Spleen (tissue), 11 donors: ENCODE measurements around the gene MELTF. TPM values are rescaled to one million over a fixed set of nuclear protein-coding genes. Genes with fewer than 3 reads are reported as not detected.
A peak's percentile ranks its signal among the peaks of the same experiment; 100 is the strongest.

ENCODE experiments used
- DNase-seq: peaks from one replicate; pipeline ENCODE4 v3.0.0-alpha.2; 2020
- H3K27ac ChIP-seq, 8 donors: fragments of 200-600 bp; sonication (generic) in 7 of 8; 1 replicate in 4 of 8; 2 replicates in 4 of 8; pipeline versions ENCODE4 v1.5.0 to v1.8.0; 2016 to 2021; ENCODE audit warnings: inconsistent platforms in 4 of 8, mild to moderate bottlenecking in 4 of 8, moderate library complexity in 1 of 8
- H3K27me3 ChIP-seq, 7 donors: fragments of 200-600 bp; sonication (generic) in 6 of 7; replicated peaks in 1 of 7; 1 replicate in 4 of 7; 2 replicates in 3 of 7; pipeline versions ENCODE4 v1.5.0 to v1.8.0; 2016 to 2021; ENCODE audit warnings: inconsistent platforms in 3 of 7, mild to moderate bottlenecking in 1 of 7
- H3K36me3 ChIP-seq, 6 donors: fragments of 200-600 bp; sonication (generic) in 5 of 6; 1 replicate in 4 of 6; 2 replicates in 2 of 6; pipeline versions ENCODE4 v1.5.0 to v1.8.0; 2016 to 2021; ENCODE audit warnings: inconsistent platforms in 2 of 6
- H3K4me1 ChIP-seq, 6 donors: fragments of 200-600 bp; sonication (generic) in 5 of 6; 1 replicate in 3 of 6; 2 replicates in 3 of 6; pipeline versions ENCODE4 v1.5.0 to v1.8.0; 2016 to 2021; ENCODE audit warnings: inconsistent platforms in 3 of 6
- H3K4me3 ChIP-seq, 8 donors: fragments of 200-600 bp; sonication (generic) in 7 of 8; 1 replicate in 4 of 8; 2 replicates in 4 of 8; pipeline versions ENCODE4 v1.5.0 to v1.8.0; 2016 to 2021; ENCODE audit warnings: inconsistent platforms in 4 of 8, mild to moderate bottlenecking in 4 of 8, moderate library complexity in 2 of 8
- H3K9me3 ChIP-seq, 8 donors: fragments of 200-600 bp; sonication (generic) in 7 of 8; 1 replicate in 4 of 8; 2 replicates in 4 of 8; pipeline versions ENCODE4 v1.5.0 to v1.8.0; 2016 to 2021; ENCODE audit warnings: inconsistent platforms in 4 of 8
- POLR2A ChIP-seq, 3 donors: fragments of 450-650 bp; IDR thresholded peaks; one replicate each; pipeline ENCODE4 v1.5.1; 2017; ENCODE audit warnings: antibody characterized with exemption in 3 of 3, mild to moderate bottlenecking in 1 of 3
- POLR2AphosphoS5 ChIP-seq, 3 donors: sonication (generic); formaldehyde crosslinking; IDR thresholded peaks; one replicate each; pipeline ENCODE4 v1.5.1; 2017; ENCODE audit warnings: antibody characterized with exemption in 3 of 3
- WGBS, 5 donors: extraction: QIAGEN DNeasy Blood & Tissue Kit in 3 of 5; methylation state at CpG; one replicate each; pipeline versions ENCODE4 v1.1.5 to v1.1.7; 2013 to 2018; 5-methylcytosine and 5-hydroxymethylcytosine counted together
- intact Hi-C: fragments of 100-400 bp; cut with DNase I; formaldehyde crosslinking; loops from one replicate; pipeline ENCODE4 v1.15.0; 2023; ENCODE audit warnings: low total_unique reads
- polyA plus RNA-seq, 3 donors: library from polyadenylated mRNA; stranded (reverse); fragments of 200-250 nt; gene quantifications; one replicate each; pipeline ENCODE4 v1.2.1, GENCODE V29; 2013
- total RNA-seq, 7 donors: library from RNA; depleted of rRNA in 3 of 7; stranded (reverse); fragments of >200 nt in 3 of 7; fragmentation: NEBNext Ultra II Directional in 4 of 7; extraction: Animal tissue kit (Norgen Biotek cat#: 25700) in 4 of 7; gene quantifications; one replicate each; pipeline versions ENCODE4 v1.1.0 to v1.2.1, GENCODE V29; 2016 to 2021
- TF ChIP-seq, protein P1 (sequence below), 11 experiments: fragments of 200-600 bp in 7 of 11; fragments of 450-650 bp in 4 of 11; sonication (generic) in 4 of 11; IDR thresholded peaks in 8 of 11; conservative IDR thresholded peaks in 3 of 11; 1 replicate in 7 of 11; 2 replicates in 4 of 11; pipeline versions ENCODE4 v1.4.0 to v1.8.0; 2016 to 2021; ENCODE audit warnings: antibody characterized with exemption in 11 of 11, inconsistent platforms in 4 of 11, mild to moderate bottlenecking in 1 of 11
- donor health status: healthy with polysubstance abuse.
- donor health status: DM: no; HTN: no; CAD: no; lungs with moderate emphysema.
- donor health status: DM: no; HTN: no; CAD: no.
- donor health status: Bipolar disorder and iron deficiency.
- donor health status: healthy.
- donor health status: DM: no; HTN: no; CAD: no.
- donor health status: DM: yes; HTN: yes; CAD: no.

The MELTF gene
- total and polyA plus RNA-seq, 10 donors: 0.41 to 3.9 (median 1.4) TPM

DNA sequence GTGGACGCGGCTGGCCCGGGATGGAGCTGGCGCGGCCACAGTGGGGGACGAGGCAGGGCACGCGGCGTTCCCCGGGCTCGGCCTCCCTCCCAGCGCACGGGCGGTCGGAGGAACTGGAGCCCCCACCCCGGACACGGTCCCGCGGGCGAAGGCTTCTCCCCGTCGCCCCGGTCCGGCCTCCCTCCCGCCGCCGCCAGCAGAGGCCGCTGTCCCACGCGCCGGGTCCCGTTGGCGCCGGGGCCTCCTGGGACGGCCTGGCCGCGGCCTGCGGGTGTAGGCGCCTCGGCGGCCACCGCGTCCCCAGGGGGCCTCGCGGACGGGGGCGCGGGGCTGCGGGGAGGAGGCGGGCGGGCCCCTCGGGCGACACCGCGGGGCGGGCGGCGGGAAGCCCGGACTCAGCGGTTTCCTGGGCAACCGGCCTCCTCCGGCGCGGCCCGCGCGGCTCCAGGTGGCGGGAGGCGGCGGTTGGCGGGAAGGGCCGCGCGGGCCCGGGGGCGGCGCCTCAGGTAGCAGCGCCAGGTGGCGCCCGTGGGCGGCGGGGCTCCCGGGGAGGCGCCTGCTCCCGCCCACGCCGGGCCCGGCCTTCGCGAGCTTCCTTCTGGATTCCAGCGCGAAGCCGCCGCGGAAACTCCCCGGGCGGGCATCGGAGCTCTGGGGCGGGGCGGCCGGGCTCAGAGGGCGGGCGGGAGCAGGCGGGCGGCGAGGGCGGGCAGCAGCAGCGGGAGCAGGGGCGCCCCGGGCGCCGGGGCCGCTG lies 26.7 kb downstream of the MELTF start:
- peaks cover 0 to 16% (median 0%) of the 10 kb centered on the region in 7 donors for H3K27me3 ChIP-seq
- TF ChIP-seq, protein P1, sequence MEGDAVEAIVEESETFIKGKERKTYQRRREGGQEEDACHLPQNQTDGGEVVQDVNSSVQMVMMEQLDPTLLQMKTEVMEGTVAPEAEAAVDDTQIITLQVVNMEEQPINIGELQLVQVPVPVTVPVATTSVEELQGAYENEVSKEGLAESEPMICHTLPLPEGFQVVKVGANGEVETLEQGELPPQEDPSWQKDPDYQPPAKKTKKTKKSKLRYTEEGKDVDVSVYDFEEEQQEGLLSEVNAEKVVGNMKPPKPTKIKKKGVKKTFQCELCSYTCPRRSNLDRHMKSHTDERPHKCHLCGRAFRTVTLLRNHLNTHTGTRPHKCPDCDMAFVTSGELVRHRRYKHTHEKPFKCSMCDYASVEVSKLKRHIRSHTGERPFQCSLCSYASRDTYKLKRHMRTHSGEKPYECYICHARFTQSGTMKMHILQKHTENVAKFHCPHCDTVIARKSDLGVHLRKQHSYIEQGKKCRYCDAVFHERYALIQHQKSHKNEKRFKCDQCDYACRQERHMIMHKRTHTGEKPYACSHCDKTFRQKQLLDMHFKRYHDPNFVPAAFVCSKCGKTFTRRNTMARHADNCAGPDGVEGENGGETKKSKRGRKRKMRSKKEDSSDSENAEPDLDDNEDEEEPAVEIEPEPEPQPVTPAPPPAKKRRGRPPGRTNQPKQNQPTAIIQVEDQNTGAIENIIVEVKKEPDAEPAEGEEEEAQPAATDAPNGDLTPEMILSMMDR (IDR thresholded peaks at IDR 0.05 in 8 of 11, conservative IDR thresholded peaks at IDR 0.05 in 3 of 11): peak; percentile 10 to 90 (median 73)
- TF ChIP-seq POLR2A (IDR thresholded peaks at IDR 0.05) (no peak), POLR2AphosphoS5 (IDR thresholded peaks at IDR 0.05) (peak in 2 of 3 donors; percentile 47 to 52)
- H3K27ac ChIP-seq: peak overlapping the region; percentile 22 to 84 (median 76)
- intact Hi-C loops: no loop called here
- peak overlapping the region; percentile 31 to 75 (median 44) for H3K4me3 ChIP-seq
- peak; percentile 96 for DNase-seq
- 0 to 1% (median 0%) methylated on average over 7 to 113 of the region's 113 CpGs for WGBS, 5 donors
- no peaks in the 10 kb centered on the region for H3K9me3 ChIP-seq
- H3K4me1 ChIP-seq: peaks cover 0 to 21% (median 17%) of the 10 kb centered on the region in 6 donors
- H3K36me3 ChIP-seq: no peaks in the 10 kb centered on the region

DNA sequence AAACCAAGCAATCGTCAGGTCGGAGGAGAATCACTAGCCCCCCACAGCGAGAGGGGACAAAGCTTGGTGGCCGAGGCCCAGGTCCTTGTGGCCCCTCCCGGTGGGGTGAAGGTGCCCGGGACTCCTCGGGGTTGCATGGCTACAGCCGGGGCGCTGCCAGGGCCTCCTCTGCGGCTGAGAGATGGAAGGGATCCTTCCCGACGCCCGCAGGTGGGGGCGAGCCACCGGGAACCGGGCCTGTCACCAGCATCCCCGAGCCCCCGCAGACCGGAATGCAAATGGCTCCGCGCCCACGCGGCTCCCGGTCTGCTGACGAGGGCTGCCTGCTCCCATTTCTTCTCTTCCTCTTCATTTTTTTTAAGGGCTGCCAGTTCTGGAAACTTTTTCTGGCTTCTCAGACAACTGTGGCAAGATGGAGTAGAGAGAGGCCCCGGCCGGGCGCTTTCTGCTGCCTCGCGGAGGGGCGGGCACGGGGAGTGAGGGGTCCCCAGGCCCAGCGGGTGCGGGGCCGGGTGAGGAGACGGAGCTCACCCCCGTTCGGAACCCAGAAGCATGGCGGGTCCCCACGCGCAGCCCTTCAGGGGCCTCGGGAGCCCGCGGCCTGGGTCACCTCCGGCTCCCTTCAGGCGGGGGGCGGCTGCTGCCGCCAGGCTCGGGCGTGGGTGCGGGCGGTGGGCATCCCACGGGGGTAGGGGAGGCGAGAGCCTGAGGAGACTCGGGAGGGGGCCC lies 27.5 kb downstream of the MELTF start:
- peaks cover 0 to 21% (median 17%) of the 10 kb centered on the region in 6 donors for H3K4me1 ChIP-seq
- WGBS, 5 donors: 24 to 40% (median 34%) methylated on average over 41 to 55 of the region's 55 CpGs
- H3K4me3 ChIP-seq: peak overlapping the region; percentile 31 to 75 (median 44)
- no peaks in the 10 kb centered on the region for H3K9me3 ChIP-seq
- intact Hi-C loops: no loop called here
- peak; percentile 76 for DNase-seq
- peak overlapping the region; percentile 22 to 84 (median 76) for H3K27ac ChIP-seq
- H3K27me3 ChIP-seq: peaks cover 0 to 16% (median 0%) of the 10 kb centered on the region in 7 donors
- no peaks in the 10 kb centered on the region for H3K36me3 ChIP-seq
- TF ChIP-seq, protein P1 (IDR thresholded peaks at IDR 0.05 in 8 of 11, conservative IDR thresholded peaks at IDR 0.05 in 3 of 11): no peak
- TF ChIP-seq POLR2AphosphoS5 (IDR thresholded peaks at IDR 0.05) (no peak), POLR2A (IDR thresholded peaks at IDR 0.05) (no peak)

DNA sequence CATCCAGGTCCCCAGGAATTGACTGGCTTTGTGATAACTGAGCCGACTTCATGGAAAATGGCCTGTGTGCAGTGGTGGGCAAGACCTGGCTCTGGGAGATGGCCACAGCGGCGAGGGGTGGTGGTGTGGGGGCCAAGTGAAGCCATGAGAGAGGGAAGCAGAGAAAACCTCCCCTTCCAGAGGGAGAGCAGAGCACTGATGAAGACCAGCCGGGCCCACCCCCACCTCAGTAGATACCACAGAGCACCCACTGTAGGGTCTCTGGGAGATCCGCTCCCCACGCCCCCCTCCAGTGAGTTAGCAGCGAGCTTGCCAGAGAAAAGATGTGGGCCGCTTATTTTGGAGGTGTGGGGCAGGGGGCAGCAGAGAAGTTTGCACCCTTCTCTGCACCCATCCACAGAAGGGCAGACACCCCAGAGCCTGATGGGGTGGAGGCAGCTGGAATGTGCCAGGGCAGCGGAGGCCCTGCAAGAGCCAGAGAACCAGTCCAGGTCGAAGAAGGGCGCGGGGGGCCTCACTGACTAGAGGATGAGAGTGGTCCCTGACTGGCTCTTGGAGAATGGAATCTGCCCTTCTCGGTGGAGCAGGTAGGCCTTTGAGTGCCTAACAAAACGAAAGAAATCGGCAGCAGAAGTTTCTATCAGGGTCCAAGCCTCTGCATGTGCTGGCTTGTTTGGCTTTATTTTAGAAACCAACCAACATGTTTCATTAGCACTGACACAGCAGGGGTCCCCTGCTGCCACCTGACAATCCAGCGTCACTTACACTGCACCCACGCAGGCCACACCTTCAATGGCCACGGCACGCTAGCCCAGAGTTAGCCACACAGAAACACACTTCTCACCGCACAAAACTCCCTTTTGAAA lies 28.3 kb downstream of the MELTF start:
- H3K27ac ChIP-seq: peak overlapping the region in 5 of 8 donors; percentile 65 to 84 (median 78)
- peaks cover 0 to 21% (median 17%) of the 10 kb centered on the region in 6 donors for H3K4me1 ChIP-seq

More for the DNA sequence above, 28.3 kb downstream of the MELTF start:
- peak; percentile 60 for DNase-seq
- TF ChIP-seq POLR2AphosphoS5 (IDR thresholded peaks at IDR 0.05) (no peak), POLR2A (IDR thresholded peaks at IDR 0.05) (no peak)
- TF ChIP-seq, protein P1 (IDR thresholded peaks at IDR 0.05 in 8 of 11, conservative IDR thresholded peaks at IDR 0.05 in 3 of 11): no peak
- H3K4me3 ChIP-seq: peak overlapping the region in 3 of 8 donors; percentile 45 to 75 (median 65)
- H3K36me3 ChIP-seq: no peaks in the 10 kb centered on the region
- peaks cover 0 to 16% (median 0%) of the 10 kb centered on the region in 7 donors for H3K27me3 ChIP-seq
- no peaks in the 10 kb centered on the region for H3K9me3 ChIP-seq
- intact Hi-C loops: no loop called here
- 93 to 96% (median 95%) methylated on average over 19 to 20 of the region's 20 CpGs for WGBS, 5 donors
